Measurements from ENCODE around the gene TSR1.

DNA sequence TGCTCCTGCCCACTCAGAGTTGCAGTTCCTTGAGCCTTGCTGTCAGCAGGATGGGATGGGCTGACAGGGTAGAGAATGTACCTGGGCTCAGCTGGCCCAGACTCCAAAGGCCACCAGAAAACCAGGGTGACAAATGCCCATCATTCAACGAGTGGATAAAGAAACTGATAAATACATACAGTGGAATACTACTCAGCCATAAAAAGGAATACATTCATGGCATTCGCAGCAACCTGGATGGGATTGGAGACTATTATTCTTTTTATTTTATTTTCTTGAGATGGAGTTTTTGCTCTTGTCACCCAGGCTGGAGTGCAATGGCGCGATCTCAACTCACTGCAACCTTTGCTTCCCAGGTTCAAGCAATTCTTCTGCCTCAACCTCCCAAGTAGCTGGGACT lies 21.0 kb upstream of the TSR1 start:
- TF ChIP-seq, protein P1, sequence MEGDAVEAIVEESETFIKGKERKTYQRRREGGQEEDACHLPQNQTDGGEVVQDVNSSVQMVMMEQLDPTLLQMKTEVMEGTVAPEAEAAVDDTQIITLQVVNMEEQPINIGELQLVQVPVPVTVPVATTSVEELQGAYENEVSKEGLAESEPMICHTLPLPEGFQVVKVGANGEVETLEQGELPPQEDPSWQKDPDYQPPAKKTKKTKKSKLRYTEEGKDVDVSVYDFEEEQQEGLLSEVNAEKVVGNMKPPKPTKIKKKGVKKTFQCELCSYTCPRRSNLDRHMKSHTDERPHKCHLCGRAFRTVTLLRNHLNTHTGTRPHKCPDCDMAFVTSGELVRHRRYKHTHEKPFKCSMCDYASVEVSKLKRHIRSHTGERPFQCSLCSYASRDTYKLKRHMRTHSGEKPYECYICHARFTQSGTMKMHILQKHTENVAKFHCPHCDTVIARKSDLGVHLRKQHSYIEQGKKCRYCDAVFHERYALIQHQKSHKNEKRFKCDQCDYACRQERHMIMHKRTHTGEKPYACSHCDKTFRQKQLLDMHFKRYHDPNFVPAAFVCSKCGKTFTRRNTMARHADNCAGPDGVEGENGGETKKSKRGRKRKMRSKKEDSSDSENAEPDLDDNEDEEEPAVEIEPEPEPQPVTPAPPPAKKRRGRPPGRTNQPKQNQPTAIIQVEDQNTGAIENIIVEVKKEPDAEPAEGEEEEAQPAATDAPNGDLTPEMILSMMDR (conservative IDR thresholded peaks at IDR 0.05 in 1 of 2, IDR thresholded peaks at IDR 0.05 in 1 of 2; ENCODE audit: low read depth in 1 of 2, low read length in 2 of 2), result no peak
- no peak for TF ChIP-seq EZH2 (IDR thresholded peaks at IDR 0.05; ENCODE audit: low read length, missing control alignments)
